A549 (cell line): Measurements from ENCODE around the gene CNIH2. TPM values are rescaled to one million over a fixed set of nuclear protein-coding genes. Genes with fewer than 3 reads are reported as not detected.
A peak's percentile ranks its signal among the peaks of the same experiment; 100 is the strongest.
"Not testable (repeated sequence)": the region's sequence is repeated elsewhere in the genome, so short reads cannot be mapped to it uniquely, and the experiment has no call there.

Experiments used
- ATAC-seq, 2 experiments: fragments of 200-7000 bp in 1 of 2; fragments of >200 bp in 1 of 2; cut with Nextera tagmentation in 1 of 2; cut with Tn5 transposase in 1 of 2; 3 replicates each; pipeline versions ENCODE4 v1.8.0 to v1.9.1; 2018 to 2020; ENCODE audit warnings: mild to moderate bottlenecking in 1 of 2, moderate library complexity in 1 of 2
- CTCF ChIA-PET: fragments of 300-600 bp; sonication (Branson Sonifier 250); formaldehyde crosslinking; extraction: SDS; loops from one replicate; lab custom pipeline; 2021; ENCODE audit warnings: antibody characterized with exemption, inconsistent platforms; lab: Yijun Ruan, JAX
- POLR2A ChIA-PET: fragments of 350-600 bp; formaldehyde crosslinking; extraction: SDS; loops from one replicate; lab custom pipeline; 2021; ENCODE audit warnings: antibody characterized with exemption, inconsistent platforms; lab: Yijun Ruan, JAX
- DNase-seq, 2 experiments: peaks; one replicate each; pipeline versions ENCODE4 v3.0.0 to v3.0.0-alpha.2; 2011 to 2016; ENCODE audit warnings: low read depth in 1 of 2, low spot score in 1 of 2
- FAIRE-seq: peaks from 2 replicates; lab custom pipeline; 2011; peaks lifted over from hg19 to GRCh38; lab: Jason Lieb, UNC
- H3K27ac ChIP-seq, 2 experiments: fragments of >200 bp; sonication (Bioruptor Twin); formaldehyde crosslinking; 3 replicates each; pipeline ENCODE4 v1.5.1; 2016 to 2017
- H3K4me1 ChIP-seq: fragments of >200 bp; sonication (Bioruptor Twin); formaldehyde crosslinking; 3 replicates; pipeline ENCODE4 v1.6.1; 2016
- H3K4me2 ChIP-seq: fragments of >200 bp; sonication (Bioruptor Twin); formaldehyde crosslinking; 3 replicates; pipeline ENCODE4 v1.6.1; 2016
- H3K4me3 ChIP-seq: fragments of >200 bp; sonication (Bioruptor Twin); formaldehyde crosslinking; 3 replicates; pipeline ENCODE4 v1.5.1; 2016
- H3K9me3 ChIP-seq: fragments of >200 bp; sonication (Bioruptor Twin); formaldehyde crosslinking; 3 replicates; pipeline ENCODE4 v1.6.1; 2016
- ATOH8 ChIP-seq: fragments of 250-450 bp; sonication (Bioruptor Pico); IDR thresholded peaks from 2 replicates; pipeline ENCODE4 v1.5.0; 2020; ENCODE audit warnings: low read depth, mild to moderate bottlenecking, moderate library complexity
- CBX2 ChIP-seq: fragments of 200-600 bp; sonication (generic); IDR thresholded peaks from 2 replicates; pipeline ENCODE4 v1.6.1; 2016; ENCODE audit warnings: low read depth, mild to moderate bottlenecking, borderline replicate concordance
- CEBPB ChIP-seq, 2 experiments: fragments of >200 bp in 1 of 2; sonication (Bioruptor Twin) in 1 of 2; formaldehyde crosslinking in 1 of 2; IDR thresholded peaks; 2 replicates each; pipeline ENCODE4 v1.6.1; 2012 to 2016
- E2F6 ChIP-seq: IDR thresholded peaks from 2 replicates; pipeline ENCODE4 v1.6.1; 2012; ENCODE audit warnings: low read depth, borderline replicate concordance
- ELK1 ChIP-seq: fragments of 150-350 bp; IDR thresholded peaks from 2 replicates; pipeline ENCODE4 v1.6.1; 2014; ENCODE audit warnings: low read depth, mild to moderate bottlenecking, low read length
- FOSL2 ChIP-seq, 2 experiments: fragments of 450-650 bp in 1 of 2; fragments of >200 bp in 1 of 2; sonication (Bioruptor Twin) in 1 of 2; formaldehyde crosslinking; IDR thresholded peaks; 2 replicates each; pipeline versions ENCODE4 v1.5.0 to v1.6.1; 2016 to 2020; ENCODE audit warnings: mild to moderate bottlenecking in 1 of 2, moderate library complexity in 1 of 2
- FOXS1 ChIP-seq: fragments of 250-450 bp; sonication (Bioruptor Pico); IDR thresholded peaks from 2 replicates; pipeline ENCODE4 v1.5.0; 2020; ENCODE audit warnings: mild to moderate bottlenecking, moderate library complexity
- GATA3 ChIP-seq: IDR thresholded peaks from 2 replicates; pipeline ENCODE4 v1.6.1; 2012; ENCODE audit warnings: borderline replicate concordance
- HES2 ChIP-seq: fragments of >200 bp; sonication (Bioruptor Twin); formaldehyde crosslinking; IDR thresholded peaks from 2 replicates; pipeline ENCODE4 v1.6.1; 2016
- HMGXB4 ChIP-seq: fragments of 250-450 bp; sonication (Bioruptor Pico); IDR thresholded peaks from 2 replicates; pipeline ENCODE4 v1.5.0; 2021; ENCODE audit warnings: mild to moderate bottlenecking, moderate library complexity, borderline replicate concordance
- JUN ChIP-seq, 2 experiments: fragments of >200 bp; sonication (Bioruptor Twin); formaldehyde crosslinking; IDR thresholded peaks; 2 replicates in 1 of 2; 3 replicates in 1 of 2; pipeline ENCODE4 v1.6.1; 2016 to 2017
- JUNB ChIP-seq: fragments of >200 bp; sonication (Bioruptor Twin); formaldehyde crosslinking; IDR thresholded peaks from 2 replicates; pipeline ENCODE4 v1.6.1; 2016
- KDM5A ChIP-seq: fragments of 200-600 bp; sonication (generic); IDR thresholded peaks from 2 replicates; pipeline ENCODE4 v1.6.1; 2016; ENCODE audit warnings: antibody characterized with exemption, mild to moderate bottlenecking
- MAFK ChIP-seq: fragments of 450-650 bp; IDR thresholded peaks from 2 replicates; pipeline ENCODE4 v1.6.1; 2014; ENCODE audit not compliant: partially characterized antibody
- MYC ChIP-seq: IDR thresholded peaks from 2 replicates; pipeline ENCODE4 v1.6.1; 2012; ENCODE audit warnings: mild to moderate bottlenecking, inconsistent platforms, low read length, improper control_type of control experiment, borderline replicate concordance
- NR3C1 ChIP-seq: fragments of >200 bp; sonication (Bioruptor Twin); formaldehyde crosslinking; IDR thresholded peaks from 3 replicates; pipeline ENCODE4 v1.6.1; 2017
- PHF8 ChIP-seq: fragments of 200-600 bp; sonication (generic); IDR thresholded peaks from 2 replicates; pipeline ENCODE4 v1.6.1; 2016; ENCODE audit warnings: low read depth, mild to moderate bottlenecking, antibody characterized with exemption, moderate library complexity, borderline replicate concordance
- RAD21 ChIP-seq, 2 experiments: fragments of >200 bp in 1 of 2; sonication (Bioruptor Twin) in 1 of 2; formaldehyde crosslinking in 1 of 2; IDR thresholded peaks in 1 of 2; conservative IDR thresholded peaks in 1 of 2; 2 replicates in 1 of 2; 3 replicates in 1 of 2; pipeline ENCODE4 v1.6.1; 2012 to 2018; ENCODE audit warnings: inconsistent platforms in 1 of 2
- RCOR1 ChIP-seq: fragments of 150-350 bp; IDR thresholded peaks from 2 replicates; pipeline ENCODE4 v1.6.1; 2014; ENCODE audit warnings: antibody characterized with exemption, low read length, low read depth
- SMC3 ChIP-seq: fragments of >200 bp; sonication (Bioruptor Twin); formaldehyde crosslinking; IDR thresholded peaks from 3 replicates; pipeline ENCODE4 v1.6.1; 2018; ENCODE audit warnings: inconsistent platforms
- TFCP2L1 ChIP-seq: fragments of 250-450 bp; sonication (Bioruptor Pico); IDR thresholded peaks from 2 replicates; pipeline ENCODE4 v1.5.0; 2021; ENCODE audit warnings: mild to moderate bottlenecking
- WGBS: methylation state at CpG from one replicate; pipeline ENCODE4 v1.1.6; 2017; ENCODE audit errors: missing lambda C conversion rate; 5-methylcytosine and 5-hydroxymethylcytosine counted together
- polyA plus RNA-seq, 4 experiments: library from polyadenylated mRNA; depleted of rRNA in 3 of 4; stranded (reverse); fragments of >200 nt; fragmentation: RNase III in 1 of 4; extraction: RNeasy Plus Mini Kit Qiagen cat#74134 plus additional on column Dnase treatment in 1 of 4; gene quantifications; 2 replicates in 3 of 4; 3 replicates in 1 of 4; pipeline ENCODE4 v1.2.3, GENCODE V29; 2011 to 2017

CNIH2 gene
- polyA plus RNA-seq, 2 of the 4 experiments (the other 2 are of a cell fraction) = 0.98 to 1.1 TPM

- POLR2A ChIA-PET = interaction anchor here (0.5 kb wide), 1 partner anchor 32 kb away, joined by 3 read pairs; no protein-coding TSS in a partner anchor
- not testable (repeated sequence) for H3K4me3 ChIP-seq, H3K27ac ChIP-seq, H3K9me3 ChIP-seq, H3K4me2 ChIP-seq, FAIRE-seq, DNase-seq
- CTCF ChIA-PET = interaction anchor here (1.3 kb wide), 1 partner anchor 10 kb away, joined by 3 read pairs; no protein-coding TSS in a partner anchor
- 90% methylated on average over 13 of the region's 13 CpGs for WGBS
- ATAC-seq = peak in 1 of 2 experiments; percentile 1; a peak in 1 of 6 replicates
- H3K4me1 ChIP-seq = peaks cover 19% of the 10 kb centered on the region; the same call in 2 of the 3 replicates
Measured at GRCh38 chr11:66276619-66277018, 1.4 kb upstream of the CNIH2 start.

- 86% methylated on average over 4 of the region's 4 CpGs for WGBS
- not testable (repeated sequence) for DNase-seq, H3K4me2 ChIP-seq, H3K4me3 ChIP-seq, H3K9me3 ChIP-seq, FAIRE-seq, H3K27ac ChIP-seq
- peaks cover 22% of the 10 kb centered on the region for H3K4me1 ChIP-seq
- ATAC-seq = peak in 1 of 2 experiments; percentile 3; a peak in 2 of 6 replicates
- CTCF ChIA-PET = interaction anchor here (1.3 kb wide), 1 partner anchor 9 kb away, joined by 3 read pairs; no protein-coding TSS in a partner anchor
- POLR2A ChIA-PET = interaction anchor here (0.5 to 1.5 kb wide), 2 partner anchors 9 to 32 kb away, joined by 3 read pairs; no protein-coding TSS in a partner anchor
Measured at GRCh38 chr11:66277064-66277463, 911 bp upstream of the CNIH2 start.

- ATAC-seq = no peak
- Histone ChIP-seq H3K4me3 (peak overlapping the region; percentile 42), H3K9me3 (no peaks in the 10 kb centered on the region), H3K4me1 (peaks cover 30% of the 10 kb centered on the region), H3K4me2 (peak overlapping the region; percentile 99), H3K27ac (peak overlapping the region; percentile 36 to 89; a peak in 5 of 6 replicates)
- ChIA-PET CTCF (interaction anchor here (1.6 kb wide), 1 partner anchor 10 kb away, joined by 4 read pairs; the partner anchor contains the start of gene YIF1A), POLR2A (interaction anchor here (1.5 kb wide), 1 partner anchor 11 kb away, joined by 3 read pairs; no protein-coding TSS in a partner anchor)
- WGBS = 10% methylated on average over 4 of the region's 45 CpGs
- no peak for TF ChIP-seq NR3C1
- no peak for TF ChIP-seq PHF8
- no peak for TF ChIP-seq HES2
- TF ChIP-seq ELK1 = no peak
- no peak for TF ChIP-seq TFCP2L1 (CRISPR knock-in tag)
- no peak for TF ChIP-seq SMC3
- no peak; a peak in 1 of 5 replicates for TF ChIP-seq JUN (IDR thresholded peaks at IDR 0.05)
- no peak for FAIRE-seq
- peak in 1 of 2 experiments; percentile 63 for DNase-seq
Measured at GRCh38 chr11:66278363-66279091, 552 bp downstream of the CNIH2 start.

- no peak for FAIRE-seq
Measured at GRCh38 chr11:66279092-66279734, 1.2 kb downstream of the CNIH2 start.

More at GRCh38 chr11:66279092-66279734, 1.2 kb downstream of the CNIH2 start:
- TF ChIP-seq MAFK (no peak), CEBPB (IDR thresholded peaks at IDR 0.05) (no peak), RAD21 (conservative IDR thresholded peaks at IDR 0.05 in 1 of 2, IDR thresholded peaks at IDR 0.05 in 1 of 2) (no peak), RCOR1 (no peak), KDM5A (no peak), FOXS1 (CRISPR knock-in tag) (no peak), E2F6 (no peak), HMGXB4 (CRISPR knock-in tag) (no peak), JUNB (no peak), GATA3 (no peak), FOSL2 (IDR thresholded peaks at IDR 0.05) (no peak), FOSL2 (CRISPR knock-in tag; IDR thresholded peaks at IDR 0.05) (no peak), MYC (no peak), ATOH8 (CRISPR knock-in tag) (no peak), CBX2 (no peak), SMC3 (no peak)
- peaks cover 30% of the 10 kb centered on the region for H3K4me1 ChIP-seq
- no peak overlapping the region for H3K4me3 ChIP-seq
- CTCF ChIA-PET = interaction anchor here (0.8 to 2.3 kb wide), 3 partner anchors 10 to 419 kb away, joined by 3 to 13 read pairs (median 4); partner anchors contain the start of genes MUS81 and YIF1A
- H3K9me3 ChIP-seq = no peaks in the 10 kb centered on the region
- 0 out of 3 replicates have a peak overlapping the region, but pooled peaks have one; percentile 99 for H3K4me2 ChIP-seq
- POLR2A ChIA-PET = no interaction called here
- ATAC-seq (no peak), DNase-seq (no peak)
- H3K27ac ChIP-seq = no peak overlapping the region
- WGBS = 84% methylated on average over 15 of the region's 15 CpGs
